NCI-H2227 (cell line): ENCODE measurements around the gene PATL2.
"Not testable (repeated sequence)": the region's sequence is repeated elsewhere in the genome, so short reads cannot be mapped to it uniquely, and the experiment has no call there.

ENCODE experiments used
- DNase-seq: peaks from one replicate; lab custom pipeline; 2025; ENCODE audit not compliant: unreplicated experiment; lab: John Stamatoyannopoulos, UW

The PATL2 gene

DNA sequence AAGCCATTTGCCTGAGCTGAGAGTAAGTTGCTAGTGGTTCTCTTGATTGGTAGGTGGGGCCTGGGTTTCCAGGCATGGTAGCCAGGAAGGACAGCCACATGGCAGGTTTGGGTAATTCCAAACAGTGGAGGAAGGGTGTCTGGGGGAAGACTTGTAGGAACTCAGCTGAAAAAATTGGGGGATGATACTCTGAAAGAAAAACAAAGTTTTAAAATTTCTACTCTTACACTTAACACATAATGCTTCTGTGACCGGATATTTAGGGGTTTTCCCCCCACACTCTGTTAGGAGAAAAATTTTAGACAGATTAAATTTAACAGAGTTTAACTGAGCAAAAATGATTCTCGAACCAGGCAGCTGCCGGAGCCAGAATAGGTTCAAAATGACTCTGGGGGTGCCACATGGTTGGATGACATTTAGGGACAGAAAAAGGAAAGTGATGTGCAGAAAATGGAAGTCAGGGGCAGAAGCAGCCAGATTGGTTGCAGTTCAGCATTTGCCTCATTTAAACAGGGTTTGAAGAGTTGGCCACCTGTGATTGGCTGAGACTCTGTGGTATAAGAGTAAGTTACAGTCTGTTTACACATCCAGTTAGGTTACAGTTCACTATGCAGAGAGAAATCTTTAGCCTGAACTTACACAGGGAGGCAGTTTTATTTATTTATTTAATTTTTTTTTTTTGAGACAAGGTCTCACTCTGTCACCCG, 8.3 kb upstream of the PATL2 start:
- no peak for DNase-seq

DNA sequence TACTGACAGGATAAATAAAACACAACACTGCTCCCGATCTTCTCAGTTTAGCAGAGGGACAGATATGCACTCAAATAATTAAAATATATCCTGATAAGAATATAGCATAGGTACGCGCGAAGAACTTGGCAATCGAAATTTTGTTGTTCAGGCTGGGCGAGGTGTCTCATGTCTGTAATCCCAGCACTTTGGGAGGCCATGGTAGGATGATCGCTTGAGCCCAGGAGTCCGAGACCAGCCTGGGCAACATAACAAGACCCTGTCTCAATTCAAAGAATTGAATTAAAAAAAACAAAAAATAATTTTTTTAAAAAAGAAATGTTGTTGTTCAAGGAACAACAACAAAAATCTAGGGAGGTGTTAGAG, 7.8 kb upstream of the PATL2 start:
- no peak for DNase-seq

DNA sequence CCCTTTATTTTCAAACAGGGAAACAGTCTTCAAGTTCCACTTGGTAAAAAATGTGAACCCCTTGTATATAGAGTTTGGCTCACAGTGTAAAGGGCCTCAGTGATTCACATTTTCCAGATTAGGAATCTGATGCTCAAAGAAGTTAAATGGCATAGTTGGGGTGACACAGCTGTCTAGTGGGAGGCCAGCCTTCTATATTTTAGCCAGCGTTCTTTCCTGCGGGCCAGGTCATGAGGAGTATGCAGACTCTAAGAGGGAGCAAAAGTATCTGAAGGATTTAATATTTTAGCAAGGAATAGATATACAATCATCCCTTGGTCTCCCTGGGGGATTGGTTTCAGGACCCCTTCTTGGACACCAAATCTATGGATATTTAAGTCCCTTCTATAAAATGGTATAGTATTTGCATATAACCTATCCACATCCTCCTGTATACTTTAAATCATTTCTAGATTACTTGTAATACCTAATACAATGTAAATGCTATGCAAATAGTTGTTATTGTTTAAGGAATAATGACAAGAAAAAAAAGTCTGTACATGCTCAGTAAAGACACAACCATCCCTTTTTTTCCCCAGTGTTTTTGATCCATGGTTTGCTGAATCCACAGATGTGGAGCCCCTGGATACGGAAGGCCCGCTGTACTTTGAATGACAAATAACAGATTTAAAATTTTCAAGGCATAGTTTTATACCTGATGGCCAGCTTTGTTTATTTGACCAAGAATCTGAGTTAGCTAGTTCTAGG, 7.2 kb upstream of the PATL2 start:
- DNase-seq = no peak

DNA sequence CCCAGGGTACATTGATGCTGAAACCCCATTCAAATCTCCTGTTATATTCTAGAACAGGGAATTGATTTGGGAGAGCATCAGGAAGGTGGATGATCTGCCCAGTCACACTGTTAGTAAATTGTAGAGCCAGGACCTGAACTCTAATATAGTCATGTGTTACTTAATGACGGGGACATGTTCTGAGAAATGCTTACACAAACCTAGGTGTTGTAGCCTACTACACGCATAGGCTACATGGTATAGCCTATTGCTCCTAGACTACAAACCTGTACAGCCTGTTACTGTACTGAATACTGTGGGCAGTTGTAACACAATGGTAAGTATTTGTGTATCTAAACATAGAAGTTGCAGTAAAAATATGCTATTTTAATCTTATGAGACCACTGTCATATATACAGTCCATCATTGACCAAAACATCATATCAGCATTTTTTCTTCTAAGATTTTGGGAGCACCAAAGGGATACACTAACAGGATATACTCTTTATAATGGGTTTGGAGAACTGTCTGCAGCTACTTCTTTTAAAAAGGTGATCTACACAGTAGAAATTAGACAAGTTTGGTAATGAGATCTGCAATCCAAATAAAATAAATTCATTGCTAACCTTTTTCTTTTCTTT, 6.0 kb upstream of the PATL2 start:
- DNase-seq = no peak

DNA sequence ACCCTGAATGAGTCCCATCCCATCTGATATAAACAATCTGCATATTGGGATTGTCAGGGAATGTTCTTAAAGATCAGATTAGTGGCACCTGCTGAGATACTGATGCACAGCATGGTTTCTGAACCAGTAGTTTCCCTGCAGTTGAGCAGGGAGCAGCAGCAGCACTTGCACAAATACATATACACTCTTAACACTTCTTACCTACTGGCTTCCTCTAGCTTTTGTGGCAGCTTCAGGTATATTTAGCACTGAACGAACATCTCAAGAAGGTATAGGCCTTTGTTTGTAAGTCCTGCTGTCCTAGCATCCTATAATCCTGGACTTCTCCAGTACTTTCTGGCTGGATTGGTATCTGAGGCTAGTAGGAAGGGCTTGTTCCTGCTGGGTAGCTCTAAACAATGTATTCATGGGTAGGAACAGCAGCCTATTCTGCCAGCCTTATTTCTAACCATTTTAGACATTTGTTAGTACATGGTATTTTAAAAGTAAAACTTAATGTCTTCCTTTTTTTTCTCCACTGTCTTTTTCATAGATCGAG, 4.7 kb upstream of the PATL2 start:
- DNase-seq = no peak

DNA sequence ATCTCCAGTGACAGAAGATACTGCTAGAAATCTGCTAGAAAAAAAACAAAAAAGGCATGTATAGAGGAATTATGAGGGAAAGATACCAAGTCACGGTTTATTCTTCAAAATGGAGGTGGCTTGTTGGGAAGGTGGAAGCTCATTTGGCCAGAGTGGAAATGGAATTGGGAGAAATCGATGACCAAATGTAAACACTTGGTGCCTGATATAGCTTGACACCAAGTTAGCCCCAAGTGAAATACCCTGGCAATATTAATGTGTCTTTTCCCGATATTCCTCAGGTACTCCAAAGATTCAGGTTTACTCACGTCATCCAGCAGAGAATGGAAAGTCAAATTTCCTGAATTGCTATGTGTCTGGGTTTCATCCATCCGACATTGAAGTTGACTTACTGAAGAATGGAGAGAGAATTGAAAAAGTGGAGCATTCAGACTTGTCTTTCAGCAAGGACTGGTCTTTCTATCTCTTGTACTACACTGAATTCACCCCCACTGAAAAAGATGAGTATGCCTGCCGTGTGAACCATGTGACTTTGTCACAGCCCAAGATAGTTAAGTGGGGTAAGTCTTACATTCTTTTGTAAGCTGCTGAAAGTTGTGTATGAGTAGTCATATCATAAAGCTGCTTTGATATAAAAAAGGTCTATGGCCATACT, 4.1 kb upstream of the PATL2 start:
- DNase-seq = no peak

DNA sequence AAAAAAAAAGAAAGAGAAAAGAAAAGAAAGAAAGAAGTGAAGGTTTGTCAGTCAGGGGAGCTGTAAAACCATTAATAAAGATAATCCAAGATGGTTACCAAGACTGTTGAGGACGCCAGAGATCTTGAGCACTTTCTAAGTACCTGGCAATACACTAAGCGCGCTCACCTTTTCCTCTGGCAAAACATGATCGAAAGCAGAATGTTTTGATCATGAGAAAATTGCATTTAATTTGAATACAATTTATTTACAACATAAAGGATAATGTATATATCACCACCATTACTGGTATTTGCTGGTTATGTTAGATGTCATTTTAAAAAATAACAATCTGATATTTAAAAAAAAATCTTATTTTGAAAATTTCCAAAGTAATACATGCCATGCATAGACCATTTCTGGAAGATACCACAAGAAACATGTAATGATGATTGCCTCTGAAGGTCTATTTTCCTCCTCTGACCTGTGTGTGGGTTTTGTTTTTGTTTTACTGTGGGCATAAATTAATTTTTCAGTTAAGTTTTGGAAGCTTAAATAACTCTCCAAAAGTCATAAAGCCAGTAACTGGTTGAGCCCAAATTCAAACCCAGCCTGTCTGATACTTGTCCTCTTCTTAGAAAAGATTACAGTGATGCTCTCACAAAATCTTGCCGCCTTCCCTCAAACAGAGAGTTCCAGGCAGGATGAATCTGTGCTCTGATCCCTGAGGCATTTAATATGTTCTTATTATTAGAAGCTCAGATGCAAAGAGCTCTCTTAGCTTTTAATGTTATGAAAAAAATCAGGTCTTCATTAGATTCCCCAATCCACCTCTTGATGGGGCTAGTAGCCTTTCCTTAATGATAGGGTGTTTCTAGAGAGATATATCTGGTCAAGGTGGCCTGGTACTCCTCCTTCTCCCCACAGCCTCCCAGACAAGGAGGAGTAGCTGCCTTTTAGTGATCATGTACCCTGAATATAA, 2.2 kb upstream of the PATL2 start:
- DNase-seq = peak; percentile 36

DNA sequence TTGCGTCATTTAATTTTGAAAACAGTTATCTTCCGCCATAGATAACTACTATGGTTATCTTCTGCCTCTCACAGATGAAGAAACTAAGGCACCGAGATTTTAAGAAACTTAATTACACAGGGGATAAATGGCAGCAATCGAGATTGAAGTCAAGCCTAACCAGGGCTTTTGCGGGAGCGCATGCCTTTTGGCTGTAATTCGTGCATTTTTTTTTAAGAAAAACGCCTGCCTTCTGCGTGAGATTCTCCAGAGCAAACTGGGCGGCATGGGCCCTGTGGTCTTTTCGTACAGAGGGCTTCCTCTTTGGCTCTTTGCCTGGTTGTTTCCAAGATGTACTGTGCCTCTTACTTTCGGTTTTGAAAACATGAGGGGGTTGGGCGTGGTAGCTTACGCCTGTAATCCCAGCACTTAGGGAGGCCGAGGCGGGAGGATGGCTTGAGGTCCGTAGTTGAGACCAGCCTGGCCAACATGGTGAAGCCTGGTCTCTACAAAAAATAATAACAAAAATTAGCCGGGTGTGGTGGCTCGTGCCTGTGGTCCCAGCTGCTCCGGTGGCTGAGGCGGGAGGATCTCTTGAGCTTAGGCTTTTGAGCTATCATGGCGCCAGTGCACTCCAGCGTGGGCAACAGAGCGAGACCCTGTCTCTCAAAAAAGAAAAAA, 1.4 kb upstream of the PATL2 start:
- DNase-seq = peak; percentile 53

DNA sequence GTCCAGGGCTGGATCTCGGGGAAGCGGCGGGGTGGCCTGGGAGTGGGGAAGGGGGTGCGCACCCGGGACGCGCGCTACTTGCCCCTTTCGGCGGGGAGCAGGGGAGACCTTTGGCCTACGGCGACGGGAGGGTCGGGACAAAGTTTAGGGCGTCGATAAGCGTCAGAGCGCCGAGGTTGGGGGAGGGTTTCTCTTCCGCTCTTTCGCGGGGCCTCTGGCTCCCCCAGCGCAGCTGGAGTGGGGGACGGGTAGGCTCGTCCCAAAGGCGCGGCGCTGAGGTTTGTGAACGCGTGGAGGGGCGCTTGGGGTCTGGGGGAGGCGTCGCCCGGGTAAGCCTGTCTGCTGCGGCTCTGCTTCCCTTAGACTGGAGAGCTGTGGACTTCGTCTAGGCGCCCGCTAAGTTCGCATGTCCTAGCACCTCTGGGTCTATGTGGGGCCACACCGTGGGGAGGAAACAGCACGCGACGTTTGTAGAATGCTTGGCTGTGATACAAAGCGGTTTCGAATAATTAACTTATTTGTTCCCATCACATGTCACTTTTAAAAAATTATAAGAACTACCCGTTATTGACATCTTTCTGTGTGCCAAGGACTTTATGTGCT, 721 bp upstream of the PATL2 start:
- DNase-seq = peak; percentile 27

DNA sequence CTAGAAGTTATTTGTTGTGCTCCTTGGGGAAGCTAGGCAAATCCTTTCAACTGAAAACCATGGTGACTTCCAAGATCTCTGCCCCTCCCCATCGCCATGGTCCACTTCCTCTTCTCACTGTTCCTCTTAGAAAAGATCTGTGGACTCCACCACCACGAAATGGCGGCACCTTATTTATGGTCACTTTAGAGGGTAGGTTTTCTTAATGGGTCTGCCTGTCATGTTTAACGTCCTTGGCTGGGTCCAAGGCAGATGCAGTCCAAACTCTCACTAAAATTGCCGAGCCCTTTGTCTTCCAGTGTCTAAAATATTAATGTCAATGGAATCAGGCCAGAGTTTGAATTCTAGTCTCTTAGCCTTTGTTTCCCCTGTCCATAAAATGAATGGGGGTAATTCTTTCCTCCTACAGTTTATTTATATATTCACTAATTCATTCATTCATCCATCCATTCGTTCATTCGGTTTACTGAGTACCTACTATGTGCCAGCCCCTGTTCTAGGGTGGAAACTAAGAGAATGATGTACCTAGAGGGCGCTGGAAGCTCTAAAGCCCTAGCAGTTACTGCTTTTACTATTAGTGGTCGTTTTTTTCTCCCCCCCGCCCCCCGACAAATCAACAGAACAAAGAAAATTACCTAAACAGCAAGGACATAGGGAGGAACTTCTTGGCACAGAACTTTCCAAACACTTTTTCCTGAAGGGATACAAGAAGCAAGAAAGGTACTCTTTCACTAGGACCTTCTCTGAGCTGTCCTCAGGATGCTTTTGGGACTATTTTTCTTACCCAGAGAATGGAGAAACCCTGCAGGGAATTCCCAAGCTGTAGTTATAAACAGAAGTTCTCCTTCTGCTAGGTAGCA, 657 bp downstream of the PATL2 start:
- DNase-seq = peak; percentile 30

DNA sequence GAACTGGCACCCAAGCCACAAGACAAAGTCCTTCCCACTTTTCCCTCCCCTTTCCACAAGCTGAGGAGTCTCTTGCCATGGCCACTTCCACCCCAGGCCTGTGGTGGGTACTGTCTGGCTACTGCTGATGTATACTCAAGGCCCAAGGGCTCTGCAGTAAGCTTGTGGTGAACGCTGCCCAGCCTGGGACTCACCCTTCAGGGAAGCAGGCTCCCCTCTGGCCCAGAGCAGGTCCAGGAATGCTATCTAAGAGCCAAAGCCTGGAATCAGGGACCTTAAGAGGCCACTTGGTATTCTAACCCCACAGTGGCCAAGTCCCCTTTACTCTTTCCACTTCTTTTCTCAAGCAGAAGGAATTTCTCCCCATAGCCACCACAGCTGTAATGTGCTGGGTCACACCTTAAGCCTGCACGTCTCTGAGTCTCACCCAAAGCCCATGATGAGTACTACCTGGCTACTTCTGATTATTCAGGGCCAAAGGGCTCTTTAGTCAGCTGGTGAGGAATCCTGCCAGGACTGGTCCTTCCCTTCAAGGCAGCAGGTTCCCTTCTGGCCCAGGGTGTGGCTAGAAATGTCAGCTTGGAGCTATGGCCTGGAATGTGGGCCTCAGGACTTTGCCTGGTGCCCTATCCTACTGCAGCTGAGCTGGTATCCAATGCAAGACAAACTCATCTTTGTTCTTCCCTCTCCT, 4.0 kb downstream of the PATL2 start:
- DNase-seq = no peak

DNA sequence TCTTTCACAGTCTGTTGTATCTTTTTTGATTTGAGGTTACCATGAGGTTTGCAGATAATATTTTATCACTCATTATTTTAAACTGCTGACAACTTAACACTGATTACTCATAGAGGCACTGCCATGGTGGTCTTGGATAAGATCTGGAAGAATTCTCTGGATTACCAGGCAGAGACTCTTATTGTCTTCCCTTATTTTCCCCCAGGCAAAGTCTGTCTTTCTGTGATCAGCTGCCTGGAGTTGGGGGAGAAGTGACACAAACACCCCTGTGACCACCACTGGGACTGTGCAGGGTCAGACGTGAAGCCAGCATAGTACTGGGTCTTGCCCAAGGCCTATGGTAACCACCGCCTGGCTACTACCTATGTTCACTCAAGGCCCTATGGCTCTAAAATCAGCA, 4.7 kb downstream of the PATL2 start:
- DNase-seq = no peak

DNA sequence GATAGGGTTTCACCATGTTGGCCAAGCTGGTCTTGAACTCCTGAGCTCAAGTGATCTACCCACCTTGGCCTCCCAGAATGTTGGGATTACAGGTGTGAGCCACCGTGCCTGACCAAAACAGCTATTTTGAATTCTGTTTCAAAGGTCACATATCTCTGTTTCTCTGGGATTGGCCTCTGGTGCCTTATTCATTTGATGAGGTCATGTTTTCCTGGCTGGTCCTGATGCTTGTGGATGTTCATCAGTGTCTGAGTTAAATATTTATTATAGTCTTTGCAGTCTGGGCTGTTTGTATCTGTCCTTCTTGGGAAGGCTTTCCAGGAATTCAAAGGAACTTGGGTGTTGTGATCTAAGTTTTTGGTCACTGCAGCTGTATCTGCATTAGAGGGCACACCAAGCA, 5.1 kb downstream of the PATL2 start:
- DNase-seq = no peak

DNA sequence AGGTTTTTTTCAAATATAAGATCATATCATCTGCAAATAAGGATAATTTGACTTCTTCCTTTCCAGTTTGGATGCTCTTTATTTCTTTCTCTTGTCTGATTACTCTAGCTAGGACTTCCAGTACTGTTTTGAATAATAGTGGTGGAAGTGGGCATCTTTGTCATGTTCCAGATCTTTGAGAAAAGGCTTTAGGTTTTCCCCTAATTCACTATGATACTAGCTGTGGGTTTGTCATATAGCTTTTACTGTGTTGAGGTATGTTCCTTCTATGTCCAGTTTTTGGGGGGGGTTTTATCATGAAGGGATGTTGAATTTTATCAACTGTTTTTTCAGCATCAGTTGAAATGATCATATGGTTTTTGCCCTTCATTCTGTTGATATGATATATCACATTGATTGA, 10.4 kb downstream of the PATL2 start:
- not testable (repeated sequence) for DNase-seq

DNA sequence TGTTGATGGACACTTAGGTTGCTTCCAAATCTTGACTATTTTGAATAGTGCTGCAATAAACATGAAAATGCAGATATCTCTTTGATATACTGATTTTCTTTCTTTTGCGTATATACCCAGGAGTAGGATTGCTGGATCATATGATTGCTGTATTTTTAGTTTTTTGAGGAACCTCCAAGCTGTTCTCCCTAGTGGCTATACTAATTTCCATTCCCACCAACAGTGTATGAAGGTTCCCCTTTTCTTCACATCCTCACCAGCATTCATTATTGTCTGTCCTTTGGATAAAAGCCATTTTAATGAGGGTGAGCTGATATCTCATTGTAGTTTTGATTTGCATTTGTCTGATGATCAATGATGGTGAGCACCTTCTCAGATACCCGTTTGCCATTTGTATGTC, 12.5 kb downstream of the PATL2 start:
- no peak for DNase-seq

DNA sequence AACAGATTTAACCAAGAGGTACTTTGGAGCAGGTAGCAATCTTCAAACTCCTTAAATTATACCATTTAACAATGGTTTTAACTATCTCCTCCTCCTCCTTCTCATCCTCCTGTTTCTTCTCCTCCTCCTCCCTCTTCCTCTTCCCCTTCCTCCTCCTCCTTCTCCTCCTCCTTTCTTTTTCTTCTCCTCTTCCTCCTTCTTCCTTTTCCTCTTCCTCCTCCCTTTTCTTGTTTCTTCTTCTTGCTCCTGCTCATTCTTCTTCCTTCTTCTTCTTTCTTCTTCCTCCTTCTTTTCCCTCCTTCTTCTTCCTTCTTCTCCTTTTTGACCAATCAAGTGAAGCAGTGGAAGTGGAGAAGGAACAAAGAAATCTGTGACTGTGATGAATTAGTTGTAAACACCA, 14.1 kb downstream of the PATL2 start:
- DNase-seq = no peak

DNA sequence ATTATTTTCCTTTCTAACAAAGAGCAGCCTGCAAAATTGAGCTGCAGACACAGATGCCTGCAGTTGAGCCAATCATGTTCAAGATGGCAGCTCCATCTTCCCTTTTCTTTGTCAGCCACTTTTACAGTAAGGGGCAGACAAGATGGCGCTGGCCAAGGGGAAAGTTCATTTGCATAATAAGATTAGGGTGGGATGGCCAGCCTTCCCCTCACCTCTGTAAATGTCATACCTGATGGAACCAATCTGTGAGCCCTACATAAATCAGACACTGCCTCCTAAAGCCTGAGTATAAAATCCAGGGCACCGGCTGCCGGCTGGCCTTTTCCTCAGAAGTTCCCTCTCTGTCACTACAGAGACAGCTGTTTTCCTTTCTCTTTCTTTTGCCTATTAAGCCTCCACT, 15.8 kb downstream of the PATL2 start:
- no peak for DNase-seq

DNA sequence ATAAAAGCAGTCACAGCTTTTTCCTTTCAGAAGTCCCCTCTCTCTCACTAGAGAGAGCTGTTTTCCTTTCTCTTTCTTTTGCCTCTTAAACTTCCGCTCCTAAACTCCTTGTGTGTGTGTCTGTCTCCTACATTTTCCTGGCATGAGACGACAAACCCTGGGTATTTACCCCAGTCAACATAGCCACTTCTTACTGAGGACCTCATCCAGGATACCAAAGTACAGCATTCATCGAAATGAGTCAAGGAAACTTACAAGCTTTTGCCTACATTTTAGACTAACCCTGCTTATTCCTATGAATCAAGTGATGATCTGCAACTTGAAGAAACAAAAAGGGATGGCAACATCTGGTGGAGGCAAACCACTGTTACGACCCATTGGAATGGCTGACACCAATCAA, 16.7 kb downstream of the PATL2 start:
- DNase-seq = no peak
